ENCODE data around the gene TSGA10IP.

The TSGA10IP gene

GRCh38 chr11:65906602-65907001 is 38.7 kb upstream of the TSGA10IP start:
- DNase-seq (ENCODE audit: low read depth): no peak
- H3K4me3 ChIP-seq (ENCODE audit: low read depth, low read length): no peak overlapping the region
- TF ChIP-seq MYC (IDR thresholded peaks at IDR 0.05; ENCODE audit: low read depth, low read length) (no peak), POLR2A (IDR thresholded peaks at IDR 0.05; ENCODE audit: extremely low read depth, insufficient read length) (no peak), CTCF (IDR thresholded peaks at IDR 0.05; ENCODE audit: low read depth, low read length) (no peak), MAX (IDR thresholded peaks at IDR 0.05; ENCODE audit: low read depth, low read length) (no peak)

DNA sequence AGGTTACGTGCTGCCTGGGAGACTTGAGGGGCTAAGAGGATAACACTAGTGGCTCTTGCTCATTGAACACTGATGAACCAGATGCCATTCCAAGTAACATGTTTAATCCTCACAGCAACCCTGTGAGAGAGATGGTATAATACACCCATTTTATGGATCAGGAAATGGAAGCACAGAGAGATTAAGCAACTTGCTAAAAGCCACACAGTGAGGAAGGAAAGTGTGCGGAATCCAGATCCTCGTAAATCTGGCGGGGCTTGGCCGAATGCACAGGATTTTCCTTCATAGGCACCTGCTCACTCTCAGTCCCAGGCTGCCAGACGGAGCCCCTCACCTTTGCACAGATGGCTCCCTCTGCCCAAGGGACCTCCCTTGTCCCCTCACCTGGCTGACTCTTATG is 37.4 kb upstream of the TSGA10IP start:
- no peak overlapping the region for H3K4me3 ChIP-seq (ENCODE audit: low read depth, low read length)
- TF ChIP-seq MAX (IDR thresholded peaks at IDR 0.05; ENCODE audit: low read depth, low read length) (no peak), MYC (IDR thresholded peaks at IDR 0.05; ENCODE audit: low read depth, low read length) (no peak), POLR2A (IDR thresholded peaks at IDR 0.05; ENCODE audit: extremely low read depth, insufficient read length) (no peak), CTCF (IDR thresholded peaks at IDR 0.05; ENCODE audit: low read depth, low read length) (no peak)
- no peak for DNase-seq (ENCODE audit: low read depth)

GRCh38 chr11:65911682-65912568 is 33.4 kb upstream of the TSGA10IP start:
- peak; percentile 77 for DNase-seq (ENCODE audit: low read depth)
- H3K4me3 ChIP-seq (ENCODE audit: low read depth, low read length): no peak overlapping the region
- TF ChIP-seq MYC (IDR thresholded peaks at IDR 0.05; ENCODE audit: low read depth, low read length): no peak
- TF ChIP-seq CTCF (IDR thresholded peaks at IDR 0.05; ENCODE audit: low read depth, low read length): peak; percentile 59
- TF ChIP-seq POLR2A (IDR thresholded peaks at IDR 0.05; ENCODE audit: extremely low read depth, insufficient read length): no peak
- no peak for TF ChIP-seq MAX (IDR thresholded peaks at IDR 0.05; ENCODE audit: low read depth, low read length)

DNA sequence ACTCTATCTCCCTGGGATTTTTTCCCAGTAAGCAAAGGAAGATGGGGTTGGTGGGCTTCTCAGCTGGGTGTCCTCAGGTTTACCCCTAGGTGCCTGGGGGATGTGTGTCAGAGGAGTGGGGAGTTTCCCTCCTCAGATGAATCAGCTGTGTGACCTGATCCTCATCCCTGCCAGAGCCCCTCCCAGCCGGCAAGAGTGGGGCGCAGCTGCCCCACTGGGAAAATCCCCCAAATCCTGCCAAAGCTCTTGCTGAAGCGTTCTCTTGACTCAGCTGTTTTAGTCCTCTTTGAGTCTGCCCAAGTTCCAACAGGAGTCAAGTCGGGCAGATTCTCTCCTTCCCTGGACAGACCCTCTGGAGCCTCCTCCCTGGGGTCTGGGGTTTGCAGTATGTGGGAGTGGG is 32.4 kb upstream of the TSGA10IP start:
- TF ChIP-seq CTCF (IDR thresholded peaks at IDR 0.05; ENCODE audit: low read depth, low read length): no peak
- no peak for TF ChIP-seq MYC (IDR thresholded peaks at IDR 0.05; ENCODE audit: low read depth, low read length)
- TF ChIP-seq POLR2A (IDR thresholded peaks at IDR 0.05; ENCODE audit: extremely low read depth, insufficient read length): no peak
- no peak for TF ChIP-seq MAX (IDR thresholded peaks at IDR 0.05; ENCODE audit: low read depth, low read length)
- H3K4me3 ChIP-seq (ENCODE audit: low read depth, low read length): no peak overlapping the region
- no peak for DNase-seq (ENCODE audit: low read depth)

DNA sequence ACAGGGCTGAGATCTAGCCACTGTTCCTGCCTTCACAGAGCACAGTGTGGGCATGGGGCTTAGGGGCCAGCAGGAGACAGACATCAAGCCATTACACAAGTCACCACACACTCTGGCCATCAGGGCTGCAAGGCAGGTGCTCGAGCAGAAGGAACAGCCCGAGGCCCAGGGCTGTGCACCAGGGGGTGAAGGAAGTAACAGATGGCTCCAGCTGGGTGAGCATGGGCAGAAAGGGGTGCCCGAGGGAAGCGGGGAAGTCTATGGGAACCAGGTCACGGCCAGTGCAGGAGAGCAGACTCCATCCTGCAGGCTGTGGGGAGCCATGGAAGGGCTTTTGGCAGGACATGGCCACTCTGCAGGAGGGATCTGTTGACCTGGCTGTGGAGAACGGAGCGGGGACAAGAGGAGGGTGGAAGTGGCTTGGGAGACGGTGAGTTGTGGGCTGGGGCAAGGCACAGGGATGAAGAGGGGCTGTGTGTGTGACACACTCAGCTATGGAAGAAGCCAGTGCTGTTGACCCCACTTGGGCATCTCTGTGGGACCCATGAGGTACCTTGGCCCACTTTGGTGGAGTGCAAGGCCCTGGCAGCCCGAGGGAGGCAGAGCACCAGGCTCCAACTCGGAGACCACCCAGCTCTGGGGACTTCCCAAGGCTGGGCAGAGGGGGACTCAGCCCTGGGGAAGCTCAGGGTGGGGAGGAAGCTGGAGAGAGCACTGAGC is 30.0 kb upstream of the TSGA10IP start:
- peak overlapping the region; percentile 19 for H3K4me3 ChIP-seq (ENCODE audit: low read depth, low read length)
- TF ChIP-seq POLR2A (IDR thresholded peaks at IDR 0.05; ENCODE audit: extremely low read depth, insufficient read length) (no peak), CTCF (IDR thresholded peaks at IDR 0.05; ENCODE audit: low read depth, low read length) (no peak), MYC (IDR thresholded peaks at IDR 0.05; ENCODE audit: low read depth, low read length) (no peak), MAX (IDR thresholded peaks at IDR 0.05; ENCODE audit: low read depth, low read length) (no peak)
- DNase-seq (ENCODE audit: low read depth): peak; percentile 73

Measured in NB4 (cell line).